Umbilical cord (tissue), 2 donors: ENCODE data around the gene NUP42. TPM values are rescaled to one million over a fixed set of nuclear protein-coding genes. Genes with fewer than 3 reads are reported as not detected.

Experiments used
- DNase-seq: peaks from one replicate; pipeline ENCODE4 v3.0.0-alpha.2; 2015; ENCODE audit warnings: low spot score
- total RNA-seq: library from RNA; depleted of rRNA; stranded (reverse); fragments of >200 nt; gene quantifications from one replicate; pipeline ENCODE4 v1.2.3, GENCODE V29; 2014; ENCODE audit warnings: low replicate concordance; ENCODE audit not compliant: insufficient read depth

The NUP42 gene
- total RNA-seq, 1 donor from 2014 or later: 40.7 TPM

DNA sequence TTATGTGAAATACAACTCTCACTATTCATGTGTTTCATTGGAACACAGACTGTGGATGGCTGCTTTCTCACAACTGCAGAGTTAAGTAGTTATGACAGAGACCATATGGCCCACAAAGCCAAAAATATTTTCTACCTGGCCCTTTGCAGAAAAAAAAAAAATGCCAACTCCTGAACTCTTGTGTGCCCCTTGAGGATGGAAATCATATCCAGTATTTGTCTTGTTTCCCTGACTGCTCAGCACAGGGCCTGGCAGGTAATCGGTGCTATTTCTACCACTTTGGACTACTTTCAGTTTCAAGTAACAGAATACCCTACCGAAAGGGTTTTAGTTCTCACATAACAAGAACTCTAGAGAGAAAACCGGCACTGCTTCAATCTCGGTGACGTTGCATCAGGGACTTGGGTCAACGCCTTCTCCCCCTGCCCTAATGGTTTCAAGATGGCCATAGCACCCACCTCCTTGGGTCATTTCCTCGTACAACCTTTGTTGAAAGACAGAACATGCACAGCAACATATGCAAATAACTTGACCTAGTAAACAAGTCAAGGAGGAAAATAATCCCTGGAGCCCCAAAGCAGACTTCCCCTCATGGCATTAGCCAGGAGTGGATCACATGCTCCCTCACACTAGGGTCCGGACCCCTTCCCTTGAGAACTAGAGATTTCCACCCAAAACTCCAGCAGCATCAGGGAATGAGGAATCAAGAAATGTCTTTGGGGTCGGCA, 52.9 kb downstream of the NUP42 start:
- DNase-seq: no peak

DNA sequence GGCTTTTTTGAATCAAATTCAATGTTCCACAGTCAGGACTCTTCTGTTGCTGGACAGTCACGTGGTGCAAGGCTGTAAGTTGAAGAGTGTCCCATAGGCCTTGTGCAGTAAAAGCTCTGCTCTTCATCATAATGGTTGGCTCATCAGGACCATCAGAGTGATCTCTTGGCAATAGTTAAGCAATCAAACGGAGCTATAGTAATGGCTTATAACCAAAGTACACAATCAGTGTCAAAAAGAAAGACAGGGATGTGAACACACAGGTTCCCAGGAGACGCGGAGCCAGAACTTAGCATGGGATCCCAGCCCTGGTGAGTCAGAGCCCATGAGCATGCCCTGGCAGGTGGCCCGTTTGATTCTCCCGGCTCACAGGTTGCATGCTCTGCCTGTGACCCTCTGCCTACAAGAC, 54.0 kb downstream of the NUP42 start:
- peak; percentile 75 for DNase-seq

DNA sequence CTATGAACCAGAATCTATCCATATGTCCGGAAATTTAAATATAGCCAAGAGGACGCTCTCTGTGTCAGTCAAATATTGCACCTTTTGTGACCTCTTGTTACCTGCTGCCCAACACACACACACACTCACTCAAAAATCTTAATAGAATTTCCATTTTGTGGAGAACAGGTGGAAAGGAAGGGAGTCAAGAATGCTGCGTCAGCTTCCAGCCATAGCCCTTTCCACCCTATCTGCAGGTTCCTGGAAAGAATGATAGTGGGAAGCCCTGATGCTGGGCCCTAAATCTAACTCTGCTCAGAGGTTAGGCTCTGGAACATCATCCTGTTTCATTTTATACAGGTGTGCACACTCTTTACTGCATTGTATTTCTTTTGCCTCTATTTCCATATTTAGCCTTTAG, 55.2 kb downstream of the NUP42 start:
- DNase-seq: no peak

DNA sequence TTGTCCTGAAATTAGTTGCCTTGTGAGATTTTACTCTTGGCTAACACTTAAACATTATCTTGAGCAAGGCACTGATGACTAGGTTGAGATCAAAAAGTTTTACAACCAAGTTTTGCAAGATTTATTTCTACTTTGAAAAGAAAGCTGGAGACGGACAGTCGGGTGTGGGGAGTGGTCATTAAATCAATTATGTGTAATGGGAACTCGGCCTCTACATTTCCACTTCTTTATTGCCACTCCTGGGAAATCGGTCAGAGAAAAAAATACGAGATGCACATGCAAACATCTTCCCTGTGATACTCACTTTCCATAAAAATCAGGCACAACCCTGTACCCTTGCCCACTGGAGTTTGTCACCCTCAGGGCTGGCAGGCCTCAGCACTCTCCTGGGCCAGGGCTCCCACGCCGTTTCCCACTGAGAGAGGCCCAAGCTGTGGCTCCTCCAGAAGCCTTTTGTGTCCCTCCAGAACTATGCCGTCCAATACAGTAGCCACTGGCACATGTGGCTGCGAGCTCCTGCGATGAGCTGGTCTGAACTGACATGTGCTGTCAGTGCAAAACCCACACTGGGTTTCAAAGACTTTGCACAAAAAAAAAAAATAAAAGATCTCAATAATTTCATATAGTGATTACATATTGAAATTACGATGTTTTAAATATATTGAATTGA, 57.3 kb downstream of the NUP42 start:
- DNase-seq: no peak

DNA sequence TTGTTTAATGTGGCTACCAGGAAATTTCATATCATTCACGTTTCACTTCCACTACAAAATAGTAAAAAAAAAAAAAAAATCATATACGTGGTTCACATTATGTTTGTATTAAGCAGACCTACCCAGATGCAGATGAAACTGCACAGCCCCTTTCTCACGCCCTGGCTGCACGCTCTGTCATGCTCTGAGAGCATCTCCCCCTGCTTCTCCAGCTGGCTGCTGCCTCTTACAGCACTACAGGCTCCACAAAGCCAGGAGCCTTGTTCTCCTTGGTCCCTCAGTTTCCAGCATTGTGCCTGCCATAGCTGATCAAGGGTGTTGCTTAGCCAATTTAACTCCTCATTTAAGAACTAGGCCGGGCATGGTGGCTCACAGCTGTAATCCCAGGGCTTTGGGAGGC, 57.9 kb downstream of the NUP42 start:
- no peak for DNase-seq

DNA sequence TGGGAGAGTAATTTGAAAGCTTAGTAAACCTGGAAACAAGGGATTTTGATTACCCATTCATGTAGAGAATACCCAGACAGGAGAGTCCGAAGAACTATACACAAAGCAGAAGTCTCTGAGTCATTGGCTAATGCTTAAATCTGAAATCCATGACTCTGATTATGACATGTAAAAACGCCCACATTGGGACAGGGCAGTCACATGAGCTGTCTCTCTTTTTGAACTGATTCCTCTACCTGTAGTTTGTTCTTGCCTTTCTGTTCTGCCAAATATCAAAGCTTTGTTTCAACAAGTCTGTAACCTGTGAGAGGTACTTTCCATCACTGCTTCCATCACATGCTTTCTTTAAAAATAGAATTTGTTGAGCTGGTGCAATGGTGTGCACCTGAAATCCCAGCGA, 60.5 kb downstream of the NUP42 start:
- DNase-seq: peak; percentile 69

DNA sequence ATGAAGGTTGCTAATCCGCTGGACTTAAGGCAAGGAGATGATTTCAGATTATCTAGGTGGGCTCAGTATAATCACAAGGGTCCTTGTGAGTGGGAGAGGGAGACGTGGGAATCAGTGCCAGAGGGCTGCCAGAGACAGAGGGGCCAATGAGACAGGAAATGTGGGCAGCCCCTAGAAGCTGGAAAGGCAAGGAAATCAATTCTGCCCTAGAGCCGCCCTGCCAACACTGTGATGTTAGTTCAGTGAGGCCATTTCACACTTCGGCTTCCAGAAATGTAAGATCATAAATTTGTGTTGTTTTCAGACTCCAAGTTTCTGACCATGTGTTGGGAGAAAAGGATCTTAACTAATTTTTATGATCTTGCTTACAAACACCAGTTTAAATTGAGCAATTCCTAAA, 61.1 kb downstream of the NUP42 start:
- DNase-seq: no peak

DNA sequence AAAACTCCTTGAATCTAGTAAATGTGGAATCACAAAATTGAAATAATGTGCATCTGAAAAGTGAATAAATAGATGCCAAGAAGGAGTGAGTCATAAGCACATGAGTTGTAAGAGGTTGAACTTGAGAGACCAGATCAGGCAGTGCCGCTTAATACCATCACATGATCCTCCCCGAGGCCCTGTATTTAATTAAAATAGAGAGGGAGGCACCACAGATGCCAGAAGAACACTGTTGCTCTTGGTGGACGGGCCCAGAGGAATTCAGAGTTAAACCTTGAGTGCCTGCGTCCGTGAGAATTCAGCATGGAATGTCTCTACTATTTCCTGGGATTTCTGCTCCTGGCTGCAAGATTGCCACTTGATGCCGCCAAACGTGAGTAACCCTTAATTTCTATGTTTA, 64.7 kb downstream of the NUP42 start, which contains the start of gene GPNMB:
GPNMB (plus strand) TSS at position 221 of the 400 bp plus-strand sequence; CDS start at position 304, 83 bp downstream.
- peak; percentile 93 for DNase-seq

DNA sequence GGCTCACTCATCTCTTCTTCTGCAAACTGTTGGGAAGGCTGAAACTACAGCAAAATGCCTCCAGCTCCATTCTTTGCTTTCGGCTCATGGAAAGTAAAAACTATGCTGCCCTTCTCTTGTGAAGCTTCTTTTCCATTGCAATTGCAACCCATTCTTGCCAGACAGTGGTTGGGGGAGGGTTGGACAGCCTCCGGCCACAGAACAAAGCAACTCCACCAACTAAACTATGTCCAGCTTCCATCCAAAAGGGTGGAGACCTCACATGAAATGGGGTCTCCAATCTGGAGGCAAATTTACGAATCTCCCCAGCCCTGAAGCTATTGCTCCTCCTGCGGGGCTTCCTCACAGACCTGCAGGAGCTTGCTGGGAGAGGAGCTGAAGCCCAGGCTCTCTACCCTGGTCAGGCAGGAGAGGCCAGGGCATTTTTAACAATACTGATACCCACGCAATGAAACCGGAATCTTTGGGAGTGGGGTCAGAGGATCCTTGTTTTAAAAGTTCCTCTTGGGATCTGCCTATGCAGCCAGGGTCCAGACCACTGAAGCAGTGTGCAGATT, 65.3 kb downstream of the NUP42 start:
- peak; percentile 62 for DNase-seq

DNA sequence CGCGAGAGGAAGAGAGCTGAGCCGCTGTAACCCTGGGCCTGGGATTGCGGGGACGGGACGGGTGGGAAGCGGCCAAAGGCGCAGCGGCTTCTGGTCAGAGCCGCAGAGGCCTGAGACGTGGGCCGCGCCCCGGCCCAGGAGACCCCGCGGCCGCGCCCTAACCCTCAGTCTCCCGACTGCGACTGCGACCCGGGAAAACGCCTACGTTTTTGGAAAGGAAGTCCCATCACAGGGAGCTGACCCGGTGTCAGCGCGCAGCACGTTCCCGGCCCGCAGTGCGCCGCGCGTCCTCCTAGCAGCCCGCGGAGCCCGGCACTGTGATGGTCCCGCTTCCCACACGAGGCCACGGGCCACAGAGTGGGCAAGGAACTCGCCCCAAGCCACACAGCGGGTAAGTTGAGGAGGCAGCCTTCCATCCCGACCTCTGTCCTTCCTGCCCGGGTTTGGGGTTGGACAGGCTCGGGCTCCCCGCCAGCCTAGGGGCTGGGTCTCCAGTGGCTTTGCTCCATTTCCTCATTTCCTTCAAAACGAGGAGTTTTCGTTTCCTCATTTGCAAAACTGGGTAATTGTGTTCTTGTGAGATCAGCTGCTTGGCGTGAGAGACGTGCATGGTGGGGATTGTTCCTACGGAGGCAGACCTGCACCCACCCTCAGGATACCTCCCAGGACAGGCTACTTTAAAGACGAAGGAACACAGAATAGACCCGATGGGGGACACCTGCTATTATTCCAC, 65.9 kb downstream of the NUP42 start:
- DNase-seq: peak; percentile 65

DNA sequence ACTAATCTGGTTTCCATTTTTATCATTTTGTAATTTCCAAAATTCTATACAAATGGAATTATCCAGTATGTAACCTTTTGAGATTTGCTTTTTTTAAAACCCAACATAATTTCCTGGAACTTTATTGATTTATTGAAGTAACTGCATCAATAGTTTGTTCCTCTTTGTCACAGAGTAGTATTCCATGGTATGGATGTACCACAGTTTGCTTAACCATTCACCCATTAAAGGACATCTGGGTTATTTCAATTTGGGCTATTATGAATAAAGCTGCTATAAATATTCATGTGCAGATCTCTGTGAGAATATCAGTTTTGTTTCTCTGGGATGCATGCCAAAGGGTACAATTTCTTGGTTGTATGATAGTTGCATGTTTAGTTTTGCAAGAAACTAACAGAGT, 67.6 kb downstream of the NUP42 start:
- DNase-seq: no peak

Other genes starting within 250 kb of the NUP42 start
- 46.0 TPM for gene HYCC1, start 167.9 kb upstream of the NUP42 start, total RNA-seq
- 18.1 TPM for gene KLHL7, start 76.3 kb upstream of the NUP42 start, total RNA-seq
- gene GPNMB, start 64.7 kb downstream of the NUP42 start, total RNA-seq: 77.5 TPM
- gene MALSU1, start 117.3 kb downstream of the NUP42 start, total RNA-seq: 49.4 TPM